ENCODE measurements around the gene NLRP12. TPM values are rescaled to one million over a fixed set of nuclear protein-coding genes. Genes with fewer than 3 reads are reported as not detected.

NLRP12 gene
- total and polyA plus RNA-seq, 2 experiments from 2014 or later = not detected

DNA sequence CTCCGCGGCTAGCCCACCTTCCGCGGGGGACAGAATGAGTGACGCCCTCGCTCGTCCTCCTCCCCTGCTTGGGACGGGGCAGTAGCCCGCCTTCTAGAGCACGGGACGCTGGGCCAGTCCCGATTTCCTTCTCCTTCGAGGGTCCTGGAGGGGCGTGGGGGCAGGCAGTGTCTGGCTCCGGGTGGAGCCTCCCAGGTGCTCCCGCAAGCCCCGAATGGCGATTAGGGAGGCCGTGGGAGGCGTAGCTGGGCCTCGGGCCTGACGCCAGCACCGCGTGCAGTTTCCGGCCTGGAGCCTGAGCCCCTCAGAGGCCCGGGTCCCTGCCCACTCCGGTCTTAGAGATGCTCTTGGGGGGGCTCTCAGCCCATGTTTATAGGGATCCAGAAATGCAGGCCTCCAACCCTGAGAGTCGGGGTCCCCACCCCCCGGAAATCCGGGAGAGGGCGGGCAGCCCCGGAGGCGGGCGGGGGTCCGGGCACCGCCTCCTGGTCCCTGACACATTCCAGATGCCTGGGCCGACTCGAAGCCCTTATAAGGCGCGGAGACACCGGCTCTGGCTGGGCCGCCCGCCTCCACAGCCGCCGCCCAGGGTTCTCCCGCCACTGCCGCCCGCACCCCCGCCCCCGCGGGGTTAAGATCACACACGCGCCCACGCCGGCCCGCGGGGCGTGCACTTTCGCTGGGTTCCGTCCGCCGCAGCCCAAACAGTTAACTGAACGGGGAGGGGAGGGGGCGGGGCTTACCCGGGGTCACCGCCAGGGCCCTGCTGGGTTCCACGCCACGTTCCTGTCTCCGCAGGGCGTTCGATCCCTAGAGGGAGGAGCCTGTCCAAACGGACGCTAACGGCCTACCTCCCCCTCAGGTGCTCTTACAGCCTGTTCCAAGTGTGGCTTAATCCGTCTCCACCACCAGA is 45.0 kb upstream of the NLRP12 start:
- peak overlapping the region; percentile 94 for H3K27ac ChIP-seq
- 1% methylated on average over 39 to 59 of the region's 75 CpGs for WGBS, 2 experiments (ENCODE audit: low coverage in 1 of 2, low lambda C conversion rate in 2 of 2, missing lambda C conversion rate in 2 of 2)
- TF ChIP-seq EZH2 (IDR thresholded peaks at IDR 0.05; ENCODE audit: insufficient read depth, poor library complexity, severe bottlenecking) = no peak
- H3K79me2 ChIP-seq (ENCODE audit: insufficient read depth) = peaks cover 58% of the 10 kb centered on the region
- peak overlapping the region; percentile 89 for H3K4me2 ChIP-seq (ENCODE audit: unreplicated experiment)
- H3K9ac ChIP-seq = peak overlapping the region; percentile 100
- no peaks in the 10 kb centered on the region for H4K20me1 ChIP-seq (ENCODE audit: insufficient read depth)
- H2AFZ ChIP-seq = no peak overlapping the region
- peaks cover 33% of the 10 kb centered on the region for H3F3A ChIP-seq (ENCODE audit: insufficient read depth)
- no peaks in the 10 kb centered on the region for H3K27me3 ChIP-seq (replicated peaks; ENCODE audit: insufficient read depth)
- H3K4me1 ChIP-seq (ENCODE audit: insufficient read depth) = peaks cover 23% of the 10 kb centered on the region
- H3K9me3 ChIP-seq (ENCODE audit: low read depth) = no peaks in the 10 kb centered on the region
- peak overlapping the region; percentile 93 for H3K4me3 ChIP-seq
- in situ Hi-C loops (cut with MboI) = no loop called here
- DNase-seq = peak; percentile 93
- H3K36me3 ChIP-seq (ENCODE audit: low read depth) = 0 out of 2 replicates have a peak, but pooled peaks cover 10% of the 10 kb centered on the region
- H3K9me2 ChIP-seq (ENCODE audit: insufficient read depth) = no peaks in the 10 kb centered on the region

GRCh38 chr19:53868091-53868891 is 44.2 kb upstream of the NLRP12 start:
- DNase-seq = peak; percentile 86
- Histone ChIP-seq H3K36me3 (ENCODE audit: low read depth) (0 out of 2 replicates have a peak, but pooled peaks cover 2% of the 10 kb centered on the region), H2AFZ (no peak overlapping the region), H3K9me2 (ENCODE audit: insufficient read depth) (no peaks in the 10 kb centered on the region), H3K4me3 (peak overlapping the region; percentile 93), H3K9me3 (ENCODE audit: low read depth) (no peaks in the 10 kb centered on the region), H3K4me2 (ENCODE audit: unreplicated experiment) (peak overlapping the region; percentile 89), H4K20me1 (ENCODE audit: insufficient read depth) (no peaks in the 10 kb centered on the region), H3F3A (ENCODE audit: insufficient read depth) (peaks cover 30% of the 10 kb centered on the region), H3K4me1 (ENCODE audit: insufficient read depth) (peaks cover 23% of the 10 kb centered on the region), H3K27ac (peak overlapping the region; percentile 94), H3K9ac (peak overlapping the region; percentile 100), H3K27me3 (replicated peaks; ENCODE audit: insufficient read depth) (no peaks in the 10 kb centered on the region), H3K79me2 (ENCODE audit: insufficient read depth) (peaks cover 50% of the 10 kb centered on the region)
- WGBS, 2 experiments (ENCODE audit: low coverage in 1 of 2, low lambda C conversion rate in 2 of 2, missing lambda C conversion rate in 2 of 2) = 1 to 2% methylated on average over 23 to 34 of the region's 37 CpGs
- in situ Hi-C loops (cut with MboI) = no loop called here
- TF ChIP-seq EZH2 (IDR thresholded peaks at IDR 0.05; ENCODE audit: insufficient read depth, poor library complexity, severe bottlenecking) = no peak
- TF ChIP-seq EZH2phosphoT487 (IDR thresholded peaks at IDR 0.05; ENCODE audit: insufficient read depth, low read depth) = no peak

- peak within 1 kb of the TSS; percentile 100 for H3K9ac ChIP-seq
- peak within 1 kb of the TSS; percentile 51; the same call in 1 of the 2 replicates for H2AFZ ChIP-seq
- peaks cover 23% of the 10 kb centered on the region for H3K4me1 ChIP-seq (ENCODE audit: insufficient read depth)
- H3K9me2 ChIP-seq (ENCODE audit: insufficient read depth) = no peaks in the 10 kb centered on the region
- 2 to 4% methylated on average over 15 to 30 of the region's 37 CpGs for WGBS, 2 experiments (ENCODE audit: low coverage in 1 of 2, low lambda C conversion rate in 2 of 2, missing lambda C conversion rate in 2 of 2)
- H3K4me3 ChIP-seq = peak within 1 kb of the TSS; percentile 93
- TF ChIP-seq EZH2phosphoT487 (IDR thresholded peaks at IDR 0.05; ENCODE audit: insufficient read depth, low read depth) = no peak
- TF ChIP-seq EZH2 (IDR thresholded peaks at IDR 0.05; ENCODE audit: insufficient read depth, poor library complexity, severe bottlenecking) = no peak
- H3K79me2 ChIP-seq (ENCODE audit: insufficient read depth) = peaks cover 43% of the 10 kb centered on the region
- H3F3A ChIP-seq (ENCODE audit: insufficient read depth) = peaks cover 26% of the 10 kb centered on the region
- no peaks in the 10 kb centered on the region for H4K20me1 ChIP-seq (ENCODE audit: insufficient read depth)
- in situ Hi-C loops (cut with MboI) = no loop called here
- no peaks in the 10 kb centered on the region for H3K36me3 ChIP-seq (ENCODE audit: low read depth)
- no peaks in the 10 kb centered on the region for H3K27me3 ChIP-seq (replicated peaks; ENCODE audit: insufficient read depth)
- H3K9me3 ChIP-seq (ENCODE audit: low read depth) = no peaks in the 10 kb centered on the region
- H3K27ac ChIP-seq = peak within 1 kb of the TSS; percentile 100
- DNase-seq = peak; percentile 99
- H3K4me2 ChIP-seq (ENCODE audit: unreplicated experiment) = peak within 1 kb of the TSS; percentile 89
Observed at GRCh38 chr19:53867225-53868090, 43.3 kb upstream of the NLRP12 start, which contains the start of gene MYADM. Gene MYADM (plus strand): TSS chr19:53867883. CDS start chr19:53873530, 5,647 bp downstream.
